ENCODE measurements around the gene HERC3. TPM values are rescaled to one million over a fixed set of nuclear protein-coding genes. Genes with fewer than 3 reads are reported as not detected.

HERC3 gene
- total and polyA plus RNA-seq, 2 donors (not counting 3 experiments of a cell fraction or from before 2014, with no cell fraction given): 6.3 to 21.2 TPM

DNA sequence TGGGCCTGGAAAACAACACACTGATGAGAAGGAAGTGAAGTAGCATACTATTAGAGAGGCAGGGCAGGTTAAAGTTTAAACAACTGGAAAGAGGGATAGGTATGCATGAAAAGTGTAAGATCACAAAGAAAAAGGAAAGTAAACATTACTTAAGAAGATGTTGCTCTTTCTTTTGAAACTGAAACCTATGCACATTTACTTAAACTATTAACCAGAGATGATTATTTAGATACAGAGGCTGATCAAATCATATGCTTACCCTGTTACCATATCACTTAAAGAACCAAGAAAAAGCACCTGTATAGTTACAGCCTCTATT is 67.6 kb downstream of the HERC3 start:
- intact Hi-C loops (cut with micrococcal nuclease) (loop anchor here (1.0 to 2.0 kb wide), 5 partner anchors 47 to 131 kb away; partner anchors contain the start of gene HERC3), dilution Hi-C loops (cut with MboI; ENCODE audit: extremely low pct_ligation_motif_present, low sequenced_read_pairs) (no loop called here)
- Histone ChIP-seq H3K36me3 (ENCODE audit: control insufficient read depth in 2 of 2, extremely low read depth in 1 of 2, insufficient read depth in 2 of 2, low read length in 2 of 2) (no peaks in the 10 kb centered on the region), H3K9me1 (replicated peaks; ENCODE audit: control insufficient read depth, extremely low read depth, insufficient read depth, low read length) (no peaks in the 10 kb centered on the region), H3K4me1 (ENCODE audit: control insufficient read depth, extremely low read depth, insufficient read depth, low read length) (peaks cover 20% of the 10 kb centered on the region), H3K4me2 (ENCODE audit: insufficient read depth, low read length) (no peak overlapping the region), H3K79me2 (ENCODE audit: control insufficient read depth, insufficient read depth, low read length) (no peaks in the 10 kb centered on the region), H3K27me3 (ENCODE audit: control insufficient read depth in 2 of 2, insufficient read depth in 2 of 2, low read length in 2 of 2) (no peaks in the 10 kb centered on the region), H2AFZ (ENCODE audit: low read depth, low read length) (no peak overlapping the region), H3K9me3 (replicated peaks; ENCODE audit: control insufficient read depth, insufficient read depth, low read length) (no peaks in the 10 kb centered on the region), H3K27ac (ENCODE audit: insufficient read depth, low read depth, low read length) (no peak overlapping the region), H3K9ac (replicated peaks; ENCODE audit: extremely low read depth, insufficient read depth, low read length) (no peak overlapping the region), H4K20me1 (replicated peaks; ENCODE audit: control insufficient read depth, extremely low read depth, insufficient read depth, low read length) (no peaks in the 10 kb centered on the region), H3K4me3 (replicated peaks in 1 of 3; ENCODE audit: insufficient read depth in 1 of 3, low read depth in 1 of 3, low read length in 3 of 3) (no peak overlapping the region)
- FAIRE-seq: no peak
- no peak for TF ChIP-seq POLR2AphosphoS5 (IDR thresholded peaks at IDR 0.05; ENCODE audit: insufficient read depth, low read depth, low read length)
- no peak for TF ChIP-seq GATA2 (IDR thresholded peaks at IDR 0.05; ENCODE audit: insufficient read depth, insufficient read length, low read depth, low read length)
- TF ChIP-seq EZH2 (IDR thresholded peaks at IDR 0.05; ENCODE audit: borderline replicate concordance, low read depth, low read length, severe bottlenecking): no peak
- no peak for TF ChIP-seq MAX (IDR thresholded peaks at IDR 0.05; ENCODE audit: insufficient read depth, insufficient read length)
- TF ChIP-seq POLR2A (IDR thresholded peaks at IDR 0.05; ENCODE audit: low read depth, low read length): no peak
- TF ChIP-seq FOS (IDR thresholded peaks at IDR 0.05; ENCODE audit: borderline replicate concordance, insufficient read depth, low read length): no peak
- ChIA-PET POLR2A (no interaction called here), CTCF (interaction anchor here (0.9 to 4.4 kb wide), 32 partner anchors 10 to 364 kb away, joined by 3 to 368 read pairs (median 9); partner anchors contain the start of genes HERC3 and PYURF)
- no TSS peak for BruUV-seq (replicated peaks)
- no peak for DNase-seq (ENCODE audit: low read depth, low spot score)

DNA sequence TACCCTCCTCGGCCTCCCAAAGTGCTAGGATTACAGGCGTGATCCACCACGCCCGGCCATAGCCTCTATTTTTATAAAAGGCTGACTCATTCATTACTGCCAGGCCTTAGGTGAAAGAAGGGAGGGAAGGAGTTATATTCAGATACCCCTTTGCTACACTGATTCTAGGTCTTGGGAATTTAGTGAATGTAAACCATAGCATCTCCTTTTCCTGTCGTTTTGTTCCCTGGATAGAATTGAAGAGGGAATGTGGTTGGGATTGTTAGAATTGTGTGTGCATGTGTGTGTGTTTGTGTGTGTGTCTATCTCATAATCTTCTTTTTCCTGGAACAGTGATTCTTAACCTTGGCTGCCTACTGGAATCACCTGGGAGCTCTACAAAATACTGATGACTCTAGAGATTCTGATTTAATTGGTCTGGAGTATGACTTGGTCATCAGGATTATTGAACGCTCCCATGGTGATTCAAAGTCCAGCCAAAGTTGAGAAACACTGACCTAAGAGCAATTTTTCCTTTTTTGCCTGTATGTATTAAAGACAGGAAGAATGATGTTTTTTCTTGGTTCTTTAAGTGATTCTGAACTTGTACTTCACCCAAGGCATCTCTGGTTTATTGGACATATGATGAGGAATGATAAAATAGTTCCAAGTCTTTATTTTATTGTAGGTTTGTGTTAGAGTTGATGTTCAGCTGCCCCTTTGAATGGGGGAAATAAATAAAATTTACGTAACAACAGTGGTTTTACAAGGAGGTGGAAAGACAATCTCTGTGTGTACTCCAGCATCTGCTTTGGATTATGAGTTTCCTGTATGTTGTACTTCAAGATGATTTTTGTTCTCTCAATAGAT is 68.4 kb downstream of the HERC3 start:
- DNase-seq (ENCODE audit: low read depth, low spot score): no peak
- Histone ChIP-seq H3K4me2 (ENCODE audit: insufficient read depth, low read length) (no peak overlapping the region), H3K36me3 (ENCODE audit: control insufficient read depth in 2 of 2, extremely low read depth in 1 of 2, insufficient read depth in 2 of 2, low read length in 2 of 2) (no peaks in the 10 kb centered on the region), H4K20me1 (replicated peaks; ENCODE audit: control insufficient read depth, extremely low read depth, insufficient read depth, low read length) (no peaks in the 10 kb centered on the region), H3K79me2 (ENCODE audit: control insufficient read depth, insufficient read depth, low read length) (no peaks in the 10 kb centered on the region), H3K9me1 (replicated peaks; ENCODE audit: control insufficient read depth, extremely low read depth, insufficient read depth, low read length) (no peaks in the 10 kb centered on the region), H3K9ac (replicated peaks; ENCODE audit: extremely low read depth, insufficient read depth, low read length) (no peak overlapping the region), H3K27ac (ENCODE audit: insufficient read depth, low read depth, low read length) (no peak overlapping the region), H3K4me1 (ENCODE audit: control insufficient read depth, extremely low read depth, insufficient read depth, low read length) (peaks cover 20% of the 10 kb centered on the region), H3K9me3 (replicated peaks; ENCODE audit: control insufficient read depth, insufficient read depth, low read length) (no peaks in the 10 kb centered on the region), H2AFZ (ENCODE audit: low read depth, low read length) (no peak overlapping the region), H3K4me3 (replicated peaks in 1 of 3; ENCODE audit: insufficient read depth in 1 of 3, low read depth in 1 of 3, low read length in 3 of 3) (no peak overlapping the region), H3K27me3 (ENCODE audit: control insufficient read depth in 2 of 2, insufficient read depth in 2 of 2, low read length in 2 of 2) (no peaks in the 10 kb centered on the region)
- BruUV-seq (replicated peaks): no TSS peak
- dilution Hi-C loops (cut with MboI; ENCODE audit: extremely low pct_ligation_motif_present, low sequenced_read_pairs): no loop called here
- TF ChIP-seq FOS (IDR thresholded peaks at IDR 0.05; ENCODE audit: borderline replicate concordance, insufficient read depth, low read length) (no peak), EZH2 (IDR thresholded peaks at IDR 0.05; ENCODE audit: borderline replicate concordance, low read depth, low read length, severe bottlenecking) (no peak), JUN (IDR thresholded peaks at IDR 0.05; ENCODE audit: borderline replicate concordance, insufficient read depth, insufficient read length, low read depth) (no peak), POLR2A (IDR thresholded peaks at IDR 0.05; ENCODE audit: low read depth, low read length) (no peak), POLR2AphosphoS5 (IDR thresholded peaks at IDR 0.05; ENCODE audit: insufficient read depth, low read depth, low read length) (no peak), GATA2 (IDR thresholded peaks at IDR 0.05; ENCODE audit: insufficient read depth, insufficient read length, low read depth, low read length) (no peak)
- intact Hi-C loops (cut with micrococcal nuclease): no loop called here
- ChIA-PET POLR2A (no interaction called here), CTCF (interaction anchor here (1.5 to 4.7 kb wide), 5 partner anchors 12 to 134 kb away, joined by 5 to 59 read pairs (median 22); no protein-coding TSS in a partner anchor)
- peak; percentile 62 for FAIRE-seq

Data from endothelial cell of umbilical vein (primary cell).